Fibroblast of skin of left quadriceps (primary cell): Measurements from ENCODE around the gene JADE3.
"Not testable (repeated sequence)": the region's sequence is repeated elsewhere in the genome, so short reads cannot be mapped to it uniquely, and the experiment has no call there.

Experiments
- DNase-seq, 2 experiments: peaks; one replicate each; pipeline ENCODE4 v3.0.0-alpha.2; 2013; ENCODE audit warnings: low read depth in 2 of 2

The JADE3 gene

DNA sequence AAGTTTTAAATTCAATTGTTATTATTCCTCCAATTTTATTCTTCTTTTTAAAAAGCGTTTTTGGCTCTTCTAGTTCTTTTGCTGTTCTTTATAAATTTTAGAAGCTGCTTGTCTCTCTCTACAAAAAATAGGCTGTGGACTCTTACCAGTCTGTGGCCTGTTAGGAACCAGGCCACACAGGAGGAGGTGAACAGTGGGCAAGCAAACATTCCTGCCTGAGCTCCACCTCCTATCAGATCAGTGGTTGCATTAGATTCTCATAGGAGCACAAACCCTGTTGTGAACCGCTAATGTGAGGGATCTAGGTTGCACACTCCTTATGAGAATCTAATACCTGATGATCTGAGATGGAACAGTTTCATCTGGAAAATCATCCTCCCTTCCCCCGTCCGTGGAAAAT, 23.1 kb downstream of the JADE3 start:
- DNase-seq: no peak

DNA sequence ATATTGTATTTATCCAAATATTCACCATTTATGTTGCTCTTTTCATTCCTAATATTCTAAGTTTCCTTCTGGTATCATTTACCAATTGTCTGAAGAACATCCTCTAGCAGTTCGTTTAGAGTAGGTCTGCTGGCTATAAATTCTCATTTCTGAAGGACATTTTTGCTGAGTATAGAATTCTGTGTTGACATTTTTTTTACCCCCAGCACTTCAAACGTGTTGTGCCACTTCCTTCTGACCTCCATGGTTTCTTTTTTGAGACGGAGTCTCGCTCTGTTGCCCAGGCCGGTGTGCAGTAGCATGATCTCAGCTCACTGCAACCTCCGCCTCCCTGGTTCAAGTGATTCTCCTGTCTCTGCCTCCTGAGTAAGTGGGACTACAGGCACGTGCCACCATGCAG, 26.4 kb downstream of the JADE3 start:
- DNase-seq: no peak

DNA sequence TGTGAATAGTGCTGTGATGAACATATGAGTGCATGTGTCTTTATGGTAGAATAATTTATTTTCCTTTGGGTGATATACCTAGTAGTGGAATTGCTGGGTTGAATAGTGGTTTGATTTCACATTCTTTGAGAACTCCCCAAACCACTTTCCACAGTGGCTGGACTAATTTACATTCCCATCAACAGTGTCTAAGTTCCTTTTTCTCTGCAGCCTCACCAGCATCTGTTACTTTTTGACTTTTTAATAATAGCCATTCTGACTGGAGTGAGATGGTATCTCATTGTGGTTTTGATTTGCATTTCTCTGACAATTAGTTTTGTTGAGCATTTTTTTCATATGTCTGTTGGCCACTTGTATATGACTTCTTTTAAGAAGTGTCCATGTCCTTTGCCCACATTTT, 29.1 kb downstream of the JADE3 start:
- DNase-seq: no peak

DNA sequence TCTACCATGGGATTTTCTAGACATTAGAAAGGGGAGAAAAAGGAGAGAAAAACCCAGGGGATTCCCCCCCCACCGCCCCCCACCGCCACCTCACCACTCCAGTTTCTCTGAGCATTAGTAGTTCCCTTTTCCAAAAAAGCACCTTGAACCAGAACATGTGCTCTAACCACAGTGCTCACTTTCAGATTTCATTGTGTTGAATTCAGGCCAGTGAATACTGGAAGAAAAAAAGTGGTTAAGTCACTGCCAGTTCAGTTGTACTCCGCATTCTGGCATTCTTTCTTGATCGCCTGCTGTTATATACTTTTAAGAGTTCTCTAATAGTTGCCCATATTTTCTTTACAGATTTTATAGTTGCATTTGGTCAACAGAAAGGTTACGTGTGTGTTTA, 40.9 kb downstream of the JADE3 start:
- DNase-seq: no peak

GRCh38 chrX:46953597-46953996, 41.4 kb downstream of the JADE3 start:
- no peak for DNase-seq

DNA sequence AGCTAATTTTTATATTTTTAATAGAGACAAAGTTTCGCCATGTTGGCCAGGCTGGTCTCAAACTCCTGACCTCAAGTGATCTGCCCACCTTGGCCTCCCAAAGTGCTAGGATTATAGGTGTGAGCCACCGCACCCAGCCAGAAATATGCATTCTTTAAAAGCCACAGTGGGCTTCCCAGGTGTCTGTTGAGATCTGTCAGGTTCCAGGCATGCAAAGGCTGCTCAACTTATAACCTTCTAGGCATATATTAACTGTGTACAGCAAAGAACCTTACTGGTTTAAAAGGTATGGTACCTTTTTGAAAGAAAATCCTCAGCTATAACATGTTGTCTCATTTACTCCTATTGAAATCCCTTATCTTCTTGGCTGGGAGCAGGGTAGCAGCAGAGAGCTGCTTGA, 42.5 kb downstream of the JADE3 start:
- no peak for DNase-seq

- not testable (repeated sequence) for DNase-seq
Measured at GRCh38 chrX:46956589-46956988, 44.4 kb downstream of the JADE3 start.

DNA sequence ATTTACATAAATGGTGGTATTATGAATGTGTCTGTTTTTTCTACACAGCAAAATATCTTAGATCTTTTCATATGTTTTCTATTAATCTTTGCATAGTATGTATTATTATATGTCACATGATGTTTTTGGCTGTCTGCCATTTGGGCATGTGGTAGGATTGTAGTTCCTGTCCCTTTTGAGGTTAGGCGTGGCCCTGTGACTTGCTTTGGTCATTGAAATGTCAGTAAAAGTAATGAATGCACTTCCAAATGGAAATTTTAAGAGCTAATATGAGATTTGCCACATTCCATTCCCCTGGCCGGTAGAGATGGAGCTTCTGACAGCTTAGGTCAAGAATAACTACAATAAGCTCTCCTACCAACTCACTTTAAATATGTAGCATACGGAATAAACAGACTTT, 45.1 kb downstream of the JADE3 start:
- DNase-seq: no peak

DNA sequence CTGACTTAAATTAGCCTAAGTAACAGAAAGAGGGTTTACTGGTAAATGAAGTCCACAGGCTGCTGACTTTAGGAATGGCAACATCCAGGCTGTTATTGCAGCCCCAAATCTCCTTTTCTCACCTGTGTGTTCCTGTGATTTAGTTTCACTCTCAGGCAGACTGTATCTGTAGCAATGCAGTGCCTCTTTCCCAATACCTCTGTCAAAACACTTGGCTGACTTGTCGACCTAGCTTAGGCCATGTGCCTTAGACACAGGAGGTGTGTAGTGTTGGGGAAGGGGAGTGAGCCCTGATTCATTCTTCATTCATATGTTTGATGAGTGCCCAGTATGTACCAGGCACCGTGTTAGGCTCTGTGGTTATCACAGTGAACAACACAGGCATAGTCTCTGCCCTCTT, 46.9 kb downstream of the JADE3 start:
- no peak for DNase-seq

DNA sequence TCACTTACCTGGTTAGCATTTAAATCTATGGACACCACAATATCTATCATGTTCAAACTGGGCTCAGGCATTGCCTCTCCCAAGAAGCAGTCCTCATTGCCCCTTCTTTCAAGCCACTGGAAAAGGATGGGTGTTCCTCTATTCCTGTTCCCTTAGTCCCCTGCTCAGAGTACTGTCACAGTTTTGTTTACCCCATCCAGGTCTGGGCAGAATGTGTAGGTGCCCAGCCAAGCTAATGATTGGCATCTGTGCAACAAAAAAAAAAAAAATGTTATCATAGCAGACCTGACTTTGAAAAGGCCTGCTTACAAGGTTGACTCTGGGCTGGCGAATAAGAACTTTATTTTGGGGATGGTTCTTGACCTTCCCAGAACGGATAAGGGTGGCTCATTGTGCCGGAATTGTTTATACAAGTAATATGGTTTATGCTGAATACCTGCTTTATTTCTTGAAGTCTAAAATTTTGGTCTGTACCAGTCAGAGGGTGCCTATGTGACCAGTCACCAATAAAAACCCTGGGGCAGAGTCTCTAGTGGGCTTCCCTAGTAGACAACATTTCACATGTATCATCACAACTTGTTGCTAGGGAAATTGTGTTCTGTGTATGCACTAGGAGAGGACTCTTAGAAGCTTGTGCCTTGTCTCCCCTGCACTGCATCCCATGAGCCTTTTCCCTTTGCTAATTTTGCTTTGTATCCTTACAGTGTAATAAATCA, 47.9 kb downstream of the JADE3 start:
- no peak for DNase-seq

GRCh38 chrX:46961097-46961496, 48.9 kb downstream of the JADE3 start:
- DNase-seq: no peak

- no peak for DNase-seq
Measured at GRCh38 chrX:46961574-46962283, 49.5 kb downstream of the JADE3 start.

GRCh38 chrX:46965125-46965758, 53.0 kb downstream of the JADE3 start:
- no peak for DNase-seq

DNA sequence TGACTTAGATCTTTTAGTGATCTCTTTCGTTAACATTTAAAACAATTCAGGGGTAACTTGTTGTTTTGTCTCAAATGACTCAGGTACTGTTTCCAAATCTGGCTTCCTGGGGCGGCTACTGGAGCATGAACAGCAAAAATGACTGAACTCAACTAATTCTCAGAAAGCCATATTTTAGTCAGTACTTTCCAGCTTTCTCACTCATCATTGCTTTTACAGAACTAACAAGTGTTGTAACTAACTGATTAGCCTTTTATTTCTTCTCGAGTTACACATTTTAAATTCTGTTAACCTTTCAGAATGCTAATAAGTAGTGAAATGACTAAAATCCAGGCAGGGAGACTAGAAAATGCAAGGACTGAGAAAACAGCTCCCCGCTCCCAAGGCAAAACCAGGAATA, 55.3 kb downstream of the JADE3 start:
- DNase-seq: no peak

DNA sequence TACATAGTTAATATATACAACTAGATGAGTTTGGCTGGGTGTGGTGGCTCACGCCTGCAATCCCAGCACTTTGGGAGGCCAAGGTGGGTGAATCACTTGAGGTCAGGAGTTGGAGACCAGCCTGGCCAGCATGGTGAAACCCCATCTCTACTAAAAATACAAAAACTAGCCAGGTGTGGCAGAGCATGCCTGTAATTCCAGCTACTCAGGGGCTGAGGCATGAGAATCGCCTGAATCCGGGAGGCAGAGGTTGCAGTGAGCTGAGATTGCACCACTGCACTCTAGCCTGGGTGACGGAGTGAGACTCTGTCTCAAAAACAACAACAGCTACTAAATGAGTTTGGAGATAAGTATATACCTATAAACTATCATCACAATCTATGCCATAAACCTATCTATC, 64.8 kb downstream of the JADE3 start:
- not testable (repeated sequence) for DNase-seq

DNA sequence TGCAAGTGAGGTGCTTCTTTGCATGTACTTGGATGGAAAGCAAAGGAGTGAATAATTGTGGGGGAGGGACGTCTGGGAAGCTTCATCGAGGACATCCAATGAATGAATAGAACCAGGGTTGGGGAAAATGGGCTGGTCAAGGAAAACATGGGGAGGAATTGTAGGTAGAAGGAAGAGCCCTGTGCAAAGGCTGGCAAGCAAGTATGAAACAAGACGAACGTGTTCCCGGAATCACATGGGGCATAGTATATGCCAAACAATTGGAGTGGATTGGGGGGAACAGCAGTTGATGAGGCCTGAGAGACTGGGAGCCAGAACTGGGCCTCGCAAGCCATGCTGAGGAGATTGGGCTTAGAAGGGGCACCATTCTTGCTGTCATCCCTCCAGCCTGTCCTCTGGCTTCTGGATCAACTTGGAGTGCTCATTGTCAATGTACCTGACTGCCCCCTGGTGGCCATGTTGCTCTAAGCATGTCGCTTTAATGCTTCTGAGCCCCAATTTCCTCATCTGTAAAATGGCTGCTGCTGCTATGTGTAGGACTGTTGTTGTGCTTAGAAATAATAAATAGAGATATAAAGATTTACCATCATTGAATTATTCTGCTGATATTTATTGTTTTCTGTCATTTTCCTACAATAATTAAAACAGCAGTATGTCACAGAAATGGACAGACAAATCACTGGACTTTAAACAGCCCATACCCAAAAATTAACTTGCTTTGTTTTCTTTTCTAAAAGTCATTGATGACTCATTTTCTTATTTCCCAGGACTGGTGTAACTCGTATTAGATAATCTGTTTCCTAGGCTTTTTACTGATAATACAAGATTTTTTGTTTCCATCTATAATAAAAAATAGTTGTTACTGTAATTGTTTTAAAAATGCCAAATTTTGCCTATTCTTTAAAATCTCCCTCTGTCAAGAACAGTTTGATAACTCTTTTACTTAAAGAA, 66.4 kb downstream of the JADE3 start:
- DNase-seq: peak; percentile 20 to 26

DNA sequence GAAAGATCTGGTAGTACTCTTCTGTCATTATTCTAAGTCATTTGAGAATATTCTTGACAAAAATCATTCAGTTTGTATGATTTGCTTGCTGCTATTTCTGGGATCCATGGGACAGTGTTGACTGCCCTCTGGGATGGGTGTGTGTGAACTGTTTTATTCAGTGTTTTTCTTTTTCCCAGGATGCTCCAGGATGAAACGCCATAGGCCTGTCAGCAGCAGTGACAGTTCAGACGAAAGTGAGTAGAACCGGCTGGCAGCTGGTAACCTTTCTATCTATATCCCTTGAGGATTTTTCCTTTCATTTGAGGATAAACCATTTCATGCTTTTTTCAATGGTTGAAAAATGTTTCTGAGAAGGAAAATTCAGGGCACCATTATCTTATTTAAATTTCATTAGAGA, 72.5 kb downstream of the JADE3 start:
- no peak for DNase-seq

- DNase-seq: no peak
Measured at GRCh38 chrX:46989548-46989947, 77.3 kb downstream of the JADE3 start.

DNA sequence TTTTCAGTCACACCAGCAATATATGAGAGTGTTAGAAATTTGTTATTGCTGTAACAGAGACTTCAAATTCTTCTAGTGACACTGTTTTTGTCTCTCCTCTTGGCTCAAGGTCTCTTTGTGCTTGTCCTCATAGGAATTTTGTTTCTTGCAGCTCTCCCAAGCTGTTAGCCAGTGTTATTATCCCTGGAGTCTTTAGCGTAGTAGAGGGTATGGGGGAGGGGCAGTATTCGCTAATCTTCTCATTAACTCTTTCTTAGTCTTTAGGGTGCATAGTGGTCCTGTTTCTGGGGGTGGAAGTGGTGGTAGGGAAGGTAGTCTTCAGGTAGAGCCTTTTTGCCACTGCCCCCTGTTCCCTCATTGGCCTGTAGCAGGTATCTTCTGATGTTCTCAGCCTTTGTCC, 79.4 kb downstream of the JADE3 start:
- no peak for DNase-seq

DNA sequence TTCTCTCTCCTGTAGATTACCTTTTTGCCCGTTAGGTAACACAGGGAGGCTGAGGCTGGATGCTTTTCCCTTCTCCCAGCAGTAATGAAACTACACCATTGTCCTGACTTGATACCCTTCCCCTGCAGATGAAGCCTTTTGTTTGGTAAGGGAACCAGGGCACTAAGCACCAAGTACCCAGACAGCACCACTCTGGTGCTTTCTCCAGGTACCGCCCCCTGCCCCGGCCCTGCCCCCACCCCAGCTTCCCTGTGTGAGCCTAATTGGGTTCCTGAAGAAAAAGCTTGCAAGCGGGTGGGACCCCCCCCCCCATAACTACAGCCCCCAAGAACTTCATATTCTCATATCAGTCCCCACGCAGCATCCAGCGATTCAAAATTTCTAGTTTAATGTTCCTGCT, 79.8 kb downstream of the JADE3 start:
- DNase-seq: no peak

DNA sequence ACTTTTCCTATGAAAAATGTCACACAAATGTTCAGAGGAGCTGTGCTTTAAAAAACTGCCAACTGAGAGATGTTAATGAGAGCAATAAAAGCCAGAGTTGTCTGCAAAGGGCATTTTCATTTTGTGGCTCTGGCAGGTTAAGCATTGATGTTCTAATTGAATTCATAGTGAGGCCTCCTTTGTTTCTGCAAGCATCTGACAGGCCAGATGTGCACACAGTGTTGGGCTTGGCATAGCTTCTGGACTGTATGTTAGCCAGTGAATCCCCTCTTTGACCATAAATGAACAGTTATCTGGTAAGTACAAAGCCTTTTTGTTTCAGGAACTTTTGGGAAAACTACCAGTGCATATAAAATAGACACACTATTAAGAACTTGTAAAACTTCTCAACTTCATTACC, 81.9 kb downstream of the JADE3 start:
- no peak for DNase-seq

GRCh38 chrX:47012131-47012530, 99.9 kb downstream of the JADE3 start:
- DNase-seq: no peak
